Activated CD4-positive, alpha-beta T cell treated with anti-CD3 and anti-CD28 coated beads, Interleukin-2, Interleukin-4, amounts not matched to agents 100 ng/mL and 50 ng/mL, durations not matched to agents 16 hours and 8 hours (primary cell): ENCODE results near the gene PNPLA2.
A peak's percentile ranks its signal among the peaks of the same experiment; 100 is the strongest.

Experiments used
- DNase-seq: peaks from one replicate; pipeline ENCODE4 v3.0.0-alpha.2; 2020; ENCODE audit warnings: low spot score

PNPLA2 gene

GRCh38 chr11:831118-831864 is 12.6 kb downstream of the PNPLA2 start:
- DNase-seq, result no peak

DNA sequence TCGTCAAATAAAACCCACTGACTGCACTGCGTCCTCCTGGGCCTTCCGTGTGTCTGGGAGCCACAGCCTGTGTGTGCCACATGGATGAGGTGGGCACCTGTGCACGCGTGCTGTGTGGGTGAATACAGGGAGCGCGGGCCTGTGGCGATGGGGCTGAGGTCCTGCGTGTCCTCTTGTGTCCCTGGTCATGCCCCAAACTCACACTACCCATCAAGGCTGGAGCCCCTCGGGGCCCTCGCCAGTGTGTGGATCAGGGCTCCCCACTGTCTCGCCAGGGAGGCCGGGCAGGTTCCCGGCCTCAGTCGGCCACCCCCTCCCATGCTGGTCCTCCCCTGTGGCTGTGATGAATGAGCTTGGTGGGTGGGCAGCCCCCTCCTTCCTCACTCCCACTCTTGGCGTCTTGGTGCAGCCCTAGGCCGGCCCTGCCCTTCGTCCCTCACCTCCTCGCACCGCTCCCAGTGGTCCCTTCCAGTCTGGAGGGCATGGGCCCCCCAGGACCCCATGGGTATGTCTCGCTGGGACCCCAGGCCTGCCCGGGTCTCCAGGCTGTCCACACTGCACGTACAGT is 13.3 kb downstream of the PNPLA2 start:
- no peak for DNase-seq

DNA sequence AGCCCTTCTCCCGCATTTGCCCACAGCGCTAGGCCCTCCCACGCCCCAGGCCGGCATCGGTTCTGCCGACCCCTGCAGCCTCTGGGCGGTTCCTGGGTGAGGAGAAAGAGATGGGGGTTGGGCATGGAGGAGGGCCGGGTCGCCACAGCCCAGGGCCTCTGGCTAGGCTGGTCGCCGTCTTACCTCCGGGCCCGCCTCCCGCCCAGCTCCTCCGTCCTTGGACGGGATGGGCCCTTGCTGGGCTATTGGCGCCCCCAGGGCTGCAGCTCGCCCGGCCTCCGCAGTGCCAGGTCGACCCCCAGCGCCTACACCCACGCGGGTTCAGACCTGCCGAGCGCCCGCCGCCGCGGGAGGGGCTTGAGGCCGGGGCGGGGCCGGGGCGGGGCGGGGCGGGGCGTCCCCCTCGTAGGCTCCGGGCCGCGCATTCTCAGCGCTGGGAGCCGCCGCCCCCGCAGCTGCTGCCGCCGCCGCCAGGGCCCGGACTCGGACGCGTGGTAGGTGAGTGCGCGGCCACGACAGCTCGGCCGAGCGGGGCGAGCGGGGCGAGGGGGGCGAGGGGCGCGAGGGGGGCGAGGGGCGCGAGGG is 13.9 kb downstream of the PNPLA2 start, which contains the start of gene CD151:
TSS of gene CD151 (plus strand) at position 424 of the 585 bp plus-strand sequence. CDS start 3,118 bp downstream, outside the sequence.
- DNase-seq, result no peak

DNA sequence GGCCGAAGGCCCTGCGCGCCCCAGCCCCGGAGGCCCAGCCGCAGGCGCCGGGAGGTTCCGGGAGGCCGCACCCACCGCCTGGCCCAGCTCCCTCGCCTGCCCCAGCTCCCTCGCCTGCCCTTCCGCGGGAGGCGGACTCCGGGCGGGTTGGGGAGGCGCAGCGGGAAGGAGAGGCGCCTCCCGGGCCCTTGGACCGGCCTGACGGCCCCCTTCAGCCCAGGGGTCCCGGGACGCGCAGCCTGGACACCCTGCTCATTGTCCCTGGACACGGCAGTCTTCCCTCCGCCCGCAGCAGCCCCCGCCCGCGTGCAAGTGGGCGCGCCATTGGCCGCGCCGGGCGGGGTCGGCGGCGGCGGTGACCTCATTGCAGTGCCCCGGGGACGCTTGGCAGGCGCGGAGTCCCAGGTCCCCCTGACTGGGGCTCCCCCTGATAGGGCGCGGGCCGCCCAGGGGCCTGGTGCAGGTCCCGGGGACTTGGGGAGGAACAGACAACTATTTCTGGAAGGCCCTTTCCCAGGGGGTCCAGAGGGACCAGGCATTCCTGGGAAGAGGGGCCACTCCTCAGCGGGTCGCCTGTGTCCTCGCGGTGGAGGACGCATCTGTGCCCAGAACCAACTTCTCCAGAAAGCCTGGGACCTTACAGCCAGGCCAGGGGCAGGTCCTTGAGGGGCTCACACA is 14.5 kb downstream of the PNPLA2 start:
- no peak for DNase-seq

GRCh38 chr11:833849-834311 is 15.2 kb downstream of the PNPLA2 start:
- DNase-seq, result no peak

DNA sequence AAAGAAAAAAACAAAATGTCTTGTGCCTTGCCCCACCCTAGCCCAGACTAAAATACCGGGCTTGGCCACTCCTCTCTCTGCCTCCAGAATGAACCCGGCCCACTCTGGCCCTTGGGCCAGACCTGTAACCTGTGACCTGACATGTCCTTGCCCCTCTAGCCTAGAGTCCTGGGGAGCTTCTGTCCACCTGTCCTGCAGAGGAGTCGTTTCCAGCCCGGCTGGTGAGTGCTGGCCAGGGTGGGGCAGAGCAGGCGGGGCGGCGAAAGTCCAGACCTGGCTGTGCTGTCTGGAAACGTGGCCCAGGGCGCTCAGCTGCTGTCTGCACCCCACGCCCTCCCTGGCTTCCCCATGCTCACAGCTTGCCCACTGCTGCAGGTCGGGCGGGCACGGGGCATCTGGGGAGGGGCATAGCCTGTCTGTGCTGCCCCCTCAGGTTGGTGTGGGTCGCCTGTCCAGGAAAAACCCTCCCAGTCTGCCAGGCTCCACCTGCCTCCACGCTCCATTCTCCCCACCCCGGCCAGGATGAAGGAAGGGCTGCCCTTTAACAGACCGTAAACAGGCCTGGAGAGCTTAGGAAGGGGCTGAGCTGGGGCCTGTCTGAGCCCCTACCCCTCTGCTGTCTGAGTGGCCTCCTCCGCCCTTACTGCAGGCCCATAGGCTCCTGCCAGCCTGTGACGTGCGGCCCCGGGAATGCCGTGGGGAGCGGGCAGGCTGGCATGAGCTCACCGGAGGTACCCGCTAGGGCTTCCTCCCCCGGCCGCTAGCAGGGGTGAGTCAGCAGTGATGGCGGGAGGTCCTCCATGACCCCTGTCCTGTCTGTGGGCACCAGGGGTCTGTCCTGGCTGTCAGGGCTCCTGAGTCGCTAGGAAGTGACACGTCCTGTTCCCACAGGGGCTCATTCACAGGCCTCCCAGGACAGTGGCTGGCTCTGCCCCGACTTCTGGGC is 15.9 kb downstream of the PNPLA2 start:
- DNase-seq, result no peak

GRCh38 chr11:836274-836673 is 17.6 kb downstream of the PNPLA2 start:
- no peak for DNase-seq

DNA sequence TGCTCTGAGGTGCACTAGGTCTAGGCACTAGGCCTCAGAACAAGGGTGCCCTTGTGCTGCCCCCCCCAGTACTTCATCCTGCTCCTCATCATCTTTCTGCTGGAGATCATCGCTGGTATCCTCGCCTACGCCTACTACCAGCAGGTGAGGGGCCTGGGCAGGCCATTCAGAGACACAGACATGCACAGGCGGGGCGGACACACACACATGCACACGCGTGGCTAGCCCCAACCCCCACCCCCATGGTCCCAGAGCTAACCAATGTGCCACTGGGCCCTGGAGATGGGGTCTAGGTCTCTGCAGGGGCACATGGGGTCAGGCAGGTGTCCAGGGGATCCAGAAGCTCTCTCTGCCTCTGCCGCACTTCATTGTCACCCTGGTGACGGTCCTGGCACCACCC is 18.0 kb downstream of the PNPLA2 start:
- DNase-seq, result no peak

DNA sequence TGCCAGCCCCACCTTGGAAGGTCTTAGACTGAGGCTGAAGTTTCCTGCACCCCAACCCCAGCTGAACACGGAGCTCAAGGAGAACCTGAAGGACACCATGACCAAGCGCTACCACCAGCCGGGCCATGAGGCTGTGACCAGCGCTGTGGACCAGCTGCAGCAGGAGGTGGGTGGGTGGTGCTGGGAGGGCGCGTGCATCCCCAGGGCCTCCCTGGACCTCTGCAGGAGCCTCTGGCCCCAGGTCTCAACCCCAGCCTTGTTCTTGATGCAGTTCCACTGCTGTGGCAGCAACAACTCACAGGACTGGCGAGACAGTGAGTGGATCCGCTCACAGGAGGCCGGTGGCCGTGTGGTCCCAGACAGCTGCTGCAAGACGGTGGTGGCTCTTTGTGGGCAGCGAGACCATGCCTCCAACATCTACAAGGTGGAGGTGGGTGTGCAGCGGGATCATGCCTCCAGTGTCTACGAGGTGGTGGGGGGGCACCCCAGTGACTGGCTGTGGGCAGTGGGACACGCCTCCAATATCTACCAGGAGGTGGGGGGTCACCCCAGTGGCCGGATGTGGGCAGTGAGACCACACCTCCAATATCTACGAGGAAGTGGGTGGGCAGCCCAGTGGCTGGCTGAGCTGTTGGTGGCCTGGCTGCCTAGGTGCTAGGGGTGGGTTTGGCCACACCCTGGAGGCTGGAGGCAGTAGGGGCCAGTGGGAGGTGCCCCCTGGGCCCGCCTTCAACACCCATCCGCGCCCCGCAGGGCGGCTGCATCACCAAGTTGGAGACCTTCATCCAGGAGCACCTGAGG is 18.7 kb downstream of the PNPLA2 start:
- DNase-seq, result no peak

DNA sequence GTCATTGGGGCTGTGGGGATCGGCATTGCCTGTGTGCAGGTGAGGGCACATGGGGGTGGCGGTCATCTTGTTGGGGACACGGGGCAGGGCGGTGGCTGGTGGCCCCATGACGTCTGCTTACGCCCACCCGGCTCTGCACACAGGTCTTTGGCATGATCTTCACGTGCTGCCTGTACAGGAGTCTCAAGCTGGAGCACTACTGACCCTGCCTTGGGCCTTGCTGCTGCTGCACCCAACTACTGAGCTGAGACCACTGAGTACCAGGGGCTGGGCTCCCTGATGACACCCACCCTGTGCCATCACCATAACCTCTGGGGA is 19.2 kb downstream of the PNPLA2 start:
- DNase-seq, result no peak

DNA sequence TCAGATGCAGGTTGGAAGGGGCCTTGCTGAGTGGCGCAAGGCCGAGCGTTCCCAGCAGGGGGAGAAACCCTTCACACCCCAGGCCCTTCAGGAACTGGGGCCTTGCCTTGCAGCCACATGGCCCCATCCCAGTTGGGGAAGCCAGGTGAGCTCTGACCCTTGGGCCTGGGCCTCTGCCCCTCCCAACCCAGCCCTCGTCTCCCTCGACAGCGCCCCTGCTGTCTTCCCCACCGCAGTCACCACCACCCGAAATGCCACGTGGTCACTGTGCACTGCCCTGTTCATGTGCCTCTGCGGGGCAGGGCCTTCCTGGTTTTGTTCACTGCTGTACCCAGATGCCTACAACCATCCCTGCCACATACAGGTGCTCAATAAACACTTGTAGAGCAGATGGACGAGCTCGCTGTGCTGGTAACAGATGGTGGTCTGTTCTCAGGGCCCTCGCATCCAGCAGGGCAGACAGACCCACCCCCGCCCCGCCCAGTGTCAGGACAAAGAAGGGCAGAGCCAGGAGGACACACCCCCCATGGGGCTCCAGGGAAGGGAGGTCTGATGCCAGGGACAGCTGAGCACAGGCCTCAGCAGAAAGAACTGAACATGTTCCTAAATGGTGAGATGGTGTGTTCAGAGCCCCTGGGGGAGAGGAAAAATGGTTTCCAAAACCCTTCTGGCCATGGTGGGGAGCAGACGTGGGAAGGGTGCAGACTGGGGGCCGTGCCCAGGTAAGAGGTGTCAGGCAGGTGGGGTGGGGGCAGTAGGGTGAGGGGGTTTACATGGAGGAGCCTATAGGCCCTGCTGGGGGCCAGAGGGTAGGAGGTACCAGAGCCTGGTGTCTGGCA is 19.9 kb downstream of the PNPLA2 start:
- no peak for DNase-seq

GRCh38 chr11:839280-839623 is 20.5 kb downstream of the PNPLA2 start:
- DNase-seq, result no peak

- DNase-seq, result no peak
These were observed 21.3 kb downstream of the PNPLA2 start for GRCh38 chr11:839875-840617.

- no peak for DNase-seq
These were observed 23.3 kb downstream of the PNPLA2 start for GRCh38 chr11:841981-842369.

DNA sequence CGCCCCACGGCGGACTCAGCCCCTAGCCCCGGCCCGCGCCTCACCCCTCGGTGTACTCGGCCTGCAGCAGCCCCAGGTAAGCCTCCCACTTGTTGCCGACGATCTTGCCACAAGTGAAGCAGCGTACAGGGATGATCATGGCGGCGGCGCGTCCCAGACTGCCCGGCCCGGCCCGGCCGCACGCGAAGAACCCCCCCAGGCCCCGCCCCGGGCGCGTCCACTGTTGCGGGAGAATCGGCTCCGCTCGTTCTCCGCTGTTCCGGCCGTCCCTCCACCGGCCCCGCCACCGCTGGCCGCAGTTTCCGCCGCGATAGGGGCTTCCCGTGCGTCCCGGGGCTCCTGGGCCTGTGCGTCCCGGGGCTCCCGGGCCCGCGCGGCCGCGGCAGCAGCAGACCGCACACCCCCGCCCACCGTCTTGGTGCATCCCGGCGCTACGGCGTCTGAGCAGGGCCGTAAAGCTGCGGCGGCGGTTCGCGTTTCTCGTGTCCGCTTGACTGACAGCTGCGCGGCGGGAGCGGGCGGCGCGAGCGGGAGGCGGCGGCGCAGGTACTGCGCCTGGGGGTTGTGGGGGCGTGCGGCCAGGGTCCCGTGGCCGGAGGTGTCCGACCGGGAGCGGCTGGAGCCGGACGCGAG is 23.8 kb downstream of the PNPLA2 start, which contains the start of the genes POLR2L and TSPAN4:
TSS of gene POLR2L (minus strand) at position 160 of the 633 bp plus-strand sequence. CDS start at position 139, 21 bp downstream.
TSS of gene TSPAN4 (plus strand) at position 483 of the 633 bp plus-strand sequence. CDS start 7,453 bp downstream, outside the sequence.
- DNase-seq, result peak; percentile 86

GRCh38 chr11:843086-843734 is 24.5 kb downstream of the PNPLA2 start:
- no peak for DNase-seq

DNA sequence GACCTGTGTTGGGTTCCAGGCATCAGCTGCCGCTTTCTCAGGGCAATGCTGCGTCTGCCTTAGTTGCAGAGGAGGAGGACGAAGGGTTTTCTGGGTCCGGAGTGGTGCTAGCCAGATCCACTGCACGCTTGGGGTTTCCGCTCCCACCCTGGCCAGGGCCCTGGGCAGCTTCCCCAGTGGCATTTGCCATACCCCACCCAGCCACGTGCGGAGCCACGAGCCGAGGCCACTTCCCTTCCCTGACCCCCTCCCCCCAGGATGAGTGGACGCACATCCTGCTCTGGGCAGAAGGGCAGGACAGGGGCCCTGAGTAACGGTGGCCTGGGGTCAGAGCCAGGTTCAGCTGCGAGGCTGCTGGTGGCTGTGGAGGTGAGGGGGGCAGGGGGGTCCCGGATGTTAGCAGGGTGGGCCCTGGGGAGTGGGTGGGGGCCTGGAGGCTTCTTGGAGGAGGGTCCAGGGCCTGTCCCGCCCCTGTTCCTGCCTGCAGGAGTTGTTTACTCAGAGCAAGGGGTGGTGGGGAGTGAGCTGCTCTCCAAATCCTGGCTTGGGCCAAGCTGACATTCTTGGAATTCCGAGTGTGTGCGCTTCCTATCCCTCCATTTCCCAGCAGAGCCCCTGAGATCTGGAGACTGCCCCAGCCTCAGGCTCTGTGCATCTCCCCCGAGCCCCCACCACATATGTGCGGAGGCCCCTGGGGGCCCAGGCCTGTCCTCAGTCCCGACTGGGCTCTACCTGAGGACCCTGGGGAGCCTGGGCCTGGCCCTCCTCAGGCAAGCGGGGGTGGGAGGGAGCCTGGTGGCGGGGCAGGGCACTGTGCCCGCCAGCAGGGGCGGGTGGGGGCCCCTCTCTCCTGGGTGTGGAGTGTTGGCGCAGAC is 25.3 kb downstream of the PNPLA2 start:
- no peak for DNase-seq
